DND-41 (cell line): ENCODE measurements around the gene REN.

Experiments used
- EZH2 ChIP-seq: IDR thresholded peaks from 3 replicates; pipeline ENCODE4 v1.6.1; 2012; ENCODE audit warnings: borderline replicate concordance, low read depth, mild to moderate bottlenecking, moderate library complexity, low read length, inconsistent platforms; ENCODE audit not compliant: severe bottlenecking
- TF ChIP-seq, protein P1 (sequence below): IDR thresholded peaks from 2 replicates; pipeline ENCODE4 v1.5.1; 2012; ENCODE audit warnings: borderline replicate concordance, low read length, moderate library complexity, mild to moderate bottlenecking; ENCODE audit not compliant: poor library complexity, severe bottlenecking; ENCODE audit errors: extremely low read depth

DNA sequence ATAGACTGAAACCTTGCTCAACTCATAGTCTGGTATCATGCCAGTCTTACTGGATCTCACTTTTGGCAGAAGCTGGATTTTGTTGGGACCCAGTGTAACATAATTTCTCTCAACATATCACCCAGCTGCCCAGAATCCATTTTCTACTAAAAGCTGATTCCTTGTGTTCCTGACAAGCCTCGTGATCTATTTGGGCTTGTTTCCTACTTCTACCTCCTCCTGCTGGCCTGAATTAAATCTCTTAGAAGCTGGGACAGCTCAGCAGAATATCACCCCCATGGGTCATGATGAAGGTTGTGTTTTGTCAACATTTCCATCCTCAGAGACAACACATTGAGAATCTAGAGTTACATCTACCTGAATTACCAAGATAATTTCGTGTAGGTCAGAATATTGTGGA, 40.0 kb upstream of the REN start:
- TF ChIP-seq, protein P1, sequence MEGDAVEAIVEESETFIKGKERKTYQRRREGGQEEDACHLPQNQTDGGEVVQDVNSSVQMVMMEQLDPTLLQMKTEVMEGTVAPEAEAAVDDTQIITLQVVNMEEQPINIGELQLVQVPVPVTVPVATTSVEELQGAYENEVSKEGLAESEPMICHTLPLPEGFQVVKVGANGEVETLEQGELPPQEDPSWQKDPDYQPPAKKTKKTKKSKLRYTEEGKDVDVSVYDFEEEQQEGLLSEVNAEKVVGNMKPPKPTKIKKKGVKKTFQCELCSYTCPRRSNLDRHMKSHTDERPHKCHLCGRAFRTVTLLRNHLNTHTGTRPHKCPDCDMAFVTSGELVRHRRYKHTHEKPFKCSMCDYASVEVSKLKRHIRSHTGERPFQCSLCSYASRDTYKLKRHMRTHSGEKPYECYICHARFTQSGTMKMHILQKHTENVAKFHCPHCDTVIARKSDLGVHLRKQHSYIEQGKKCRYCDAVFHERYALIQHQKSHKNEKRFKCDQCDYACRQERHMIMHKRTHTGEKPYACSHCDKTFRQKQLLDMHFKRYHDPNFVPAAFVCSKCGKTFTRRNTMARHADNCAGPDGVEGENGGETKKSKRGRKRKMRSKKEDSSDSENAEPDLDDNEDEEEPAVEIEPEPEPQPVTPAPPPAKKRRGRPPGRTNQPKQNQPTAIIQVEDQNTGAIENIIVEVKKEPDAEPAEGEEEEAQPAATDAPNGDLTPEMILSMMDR: no peak
- no peak for TF ChIP-seq EZH2
